RWPE1 (cell line): ENCODE results near the gene LIN9.
"Not testable (repeated sequence)": the region's sequence is repeated elsewhere in the genome, so short reads cannot be mapped to it uniquely, and the experiment has no call there.

Experiments used
- CTCF ChIA-PET: fragments of 350-600 bp; sonication (Branson Sonifier 250); formaldehyde crosslinking; extraction: SDS; loops from one replicate; lab custom pipeline; 2021; lab: Yijun Ruan, JAX
- POLR2A ChIA-PET: fragments of 400-600 bp; formaldehyde crosslinking; extraction: SDS; loops from one replicate; lab custom pipeline; 2020; ENCODE audit warnings: antibody characterized with exemption; ENCODE audit not compliant: low non-redundant PET; lab: Yijun Ruan, JAX
- DNase-seq: peaks from one replicate; pipeline ENCODE4 v3.0.0; 2012; ENCODE audit warnings: low spot score
- H3K27ac ChIP-seq: fragments of 450-650 bp; 2 replicates; pipeline ENCODE4 v1.5.1; 2017
- TF ChIP-seq, protein P1 (sequence below): fragments of 450-650 bp; conservative IDR thresholded peaks from 2 replicates; pipeline ENCODE4 v1.5.1; 2017; ENCODE audit warnings: low read depth, mild to moderate bottlenecking

The LIN9 gene

DNA sequence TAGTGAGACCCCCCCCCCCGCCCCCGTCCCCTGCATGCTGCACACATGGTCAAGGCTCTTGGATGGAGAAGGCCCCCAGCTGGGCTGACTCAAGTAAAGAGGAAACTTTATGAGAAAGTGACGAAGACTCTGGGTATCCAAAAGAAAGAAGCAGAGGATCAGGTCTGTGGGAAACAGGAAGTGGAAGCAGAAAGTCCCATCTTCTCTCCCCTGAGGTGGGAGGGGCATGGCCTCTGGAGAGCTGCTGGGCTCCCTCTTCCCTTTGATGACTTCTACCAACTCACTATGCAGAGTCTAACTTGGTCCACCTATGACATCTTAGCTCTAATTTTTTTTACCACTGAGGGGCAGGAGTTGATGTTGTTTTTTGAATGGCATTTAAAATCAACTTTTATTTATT is 42.7 kb upstream of the LIN9 start:
- H3K27ac ChIP-seq, result no peak overlapping the region
- TF ChIP-seq, protein P1, sequence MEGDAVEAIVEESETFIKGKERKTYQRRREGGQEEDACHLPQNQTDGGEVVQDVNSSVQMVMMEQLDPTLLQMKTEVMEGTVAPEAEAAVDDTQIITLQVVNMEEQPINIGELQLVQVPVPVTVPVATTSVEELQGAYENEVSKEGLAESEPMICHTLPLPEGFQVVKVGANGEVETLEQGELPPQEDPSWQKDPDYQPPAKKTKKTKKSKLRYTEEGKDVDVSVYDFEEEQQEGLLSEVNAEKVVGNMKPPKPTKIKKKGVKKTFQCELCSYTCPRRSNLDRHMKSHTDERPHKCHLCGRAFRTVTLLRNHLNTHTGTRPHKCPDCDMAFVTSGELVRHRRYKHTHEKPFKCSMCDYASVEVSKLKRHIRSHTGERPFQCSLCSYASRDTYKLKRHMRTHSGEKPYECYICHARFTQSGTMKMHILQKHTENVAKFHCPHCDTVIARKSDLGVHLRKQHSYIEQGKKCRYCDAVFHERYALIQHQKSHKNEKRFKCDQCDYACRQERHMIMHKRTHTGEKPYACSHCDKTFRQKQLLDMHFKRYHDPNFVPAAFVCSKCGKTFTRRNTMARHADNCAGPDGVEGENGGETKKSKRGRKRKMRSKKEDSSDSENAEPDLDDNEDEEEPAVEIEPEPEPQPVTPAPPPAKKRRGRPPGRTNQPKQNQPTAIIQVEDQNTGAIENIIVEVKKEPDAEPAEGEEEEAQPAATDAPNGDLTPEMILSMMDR, result no peak
- POLR2A ChIA-PET, result no interaction called here
- CTCF ChIA-PET, result interaction anchor here (0.6 kb wide), 1 partner anchor 20 kb away, joined by 3 read pairs; no protein-coding TSS in a partner anchor
- no peak for DNase-seq

DNA sequence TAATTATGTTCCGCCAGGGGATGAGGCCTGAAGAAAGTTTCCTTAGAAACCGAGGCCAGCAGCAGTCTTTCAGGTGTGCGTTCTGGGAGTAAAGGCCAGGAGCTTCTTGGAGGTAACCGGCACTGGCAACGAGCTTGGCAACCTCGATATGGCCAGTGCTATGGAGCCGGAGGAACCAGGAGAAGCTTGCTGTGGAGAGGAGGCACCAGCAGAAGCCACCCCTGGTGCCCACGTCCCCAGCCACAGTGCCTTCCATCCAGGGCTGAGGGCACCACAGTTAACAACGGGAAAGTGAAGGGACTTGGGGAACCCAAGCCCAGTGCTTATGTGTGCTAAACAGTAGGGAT is 41.5 kb upstream of the LIN9 start:
- TF ChIP-seq, protein P1, result no peak
- ChIA-PET CTCF (interaction anchor here (0.7 to 0.8 kb wide), 2 partner anchors 8 to 419 kb away, joined by 3 to 4 read pairs; no protein-coding TSS in a partner anchor), POLR2A (no interaction called here)
- no peak for DNase-seq
- H3K27ac ChIP-seq, result no peak overlapping the region

DNA sequence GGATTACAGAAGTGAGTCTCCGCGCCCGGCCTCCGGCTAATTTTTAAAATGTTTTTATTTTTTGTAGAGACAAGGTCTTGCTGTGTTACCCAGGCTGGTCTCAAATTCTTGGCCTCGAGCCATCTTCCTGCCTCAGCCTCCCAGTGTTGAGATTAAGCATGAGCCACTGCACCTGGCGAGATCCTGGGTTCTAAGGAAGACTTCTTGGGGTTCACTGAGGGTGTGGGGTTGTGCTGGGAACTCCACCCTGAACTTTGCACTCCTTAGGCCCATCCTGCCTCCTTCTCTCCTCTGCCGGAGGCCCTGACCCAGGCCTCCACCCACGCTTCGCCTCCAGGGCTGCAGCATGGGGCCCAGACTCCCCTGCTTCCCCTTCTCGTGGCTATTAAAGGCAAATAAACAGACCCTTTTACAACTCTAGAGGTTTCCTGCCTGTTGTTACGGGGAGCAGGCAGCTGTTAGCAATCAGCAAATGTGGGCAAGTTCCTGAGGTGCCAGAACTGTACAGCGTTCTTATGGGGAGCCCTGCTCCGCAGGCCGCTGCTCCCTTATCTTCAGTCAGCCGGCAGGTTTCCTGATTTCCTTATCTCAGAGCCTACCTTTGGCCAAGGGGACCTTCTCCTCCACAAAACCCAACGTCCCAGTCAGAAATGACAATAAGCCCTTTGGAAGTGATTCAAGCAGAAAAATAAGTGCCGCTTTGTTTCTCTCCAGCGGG is 41.0 kb upstream of the LIN9 start:
- no peak for DNase-seq
- TF ChIP-seq, protein P1, result no peak
- H3K27ac ChIP-seq, result no peak overlapping the region
- CTCF ChIA-PET, result interaction anchor here (0.7 to 0.8 kb wide), 2 partner anchors 9 to 420 kb away, joined by 3 to 4 read pairs; no protein-coding TSS in a partner anchor
- POLR2A ChIA-PET, result no interaction called here

DNA sequence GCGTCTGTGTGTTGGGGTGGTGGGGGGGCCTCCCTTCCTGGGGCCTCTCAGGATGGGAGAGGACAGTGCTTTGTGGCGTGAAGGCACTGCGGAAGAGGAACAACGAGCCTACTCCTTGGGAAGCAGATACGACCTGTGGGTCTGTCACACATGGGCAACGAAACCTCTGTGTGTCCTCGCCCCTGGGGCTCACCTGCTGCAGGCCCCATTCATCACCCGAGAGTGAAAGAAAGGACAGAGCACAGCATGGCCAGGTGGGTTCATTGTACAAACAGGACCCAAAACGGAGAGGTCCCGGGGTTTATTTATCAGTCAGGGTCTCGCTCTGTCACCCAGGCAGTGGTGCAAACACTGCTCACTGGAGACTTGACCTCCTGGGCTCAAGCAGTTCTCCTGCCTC is 40.1 kb upstream of the LIN9 start:
- ChIA-PET POLR2A (no interaction called here), CTCF (no interaction called here)
- no peak overlapping the region for H3K27ac ChIP-seq
- no peak for DNase-seq
- TF ChIP-seq, protein P1, result no peak

DNA sequence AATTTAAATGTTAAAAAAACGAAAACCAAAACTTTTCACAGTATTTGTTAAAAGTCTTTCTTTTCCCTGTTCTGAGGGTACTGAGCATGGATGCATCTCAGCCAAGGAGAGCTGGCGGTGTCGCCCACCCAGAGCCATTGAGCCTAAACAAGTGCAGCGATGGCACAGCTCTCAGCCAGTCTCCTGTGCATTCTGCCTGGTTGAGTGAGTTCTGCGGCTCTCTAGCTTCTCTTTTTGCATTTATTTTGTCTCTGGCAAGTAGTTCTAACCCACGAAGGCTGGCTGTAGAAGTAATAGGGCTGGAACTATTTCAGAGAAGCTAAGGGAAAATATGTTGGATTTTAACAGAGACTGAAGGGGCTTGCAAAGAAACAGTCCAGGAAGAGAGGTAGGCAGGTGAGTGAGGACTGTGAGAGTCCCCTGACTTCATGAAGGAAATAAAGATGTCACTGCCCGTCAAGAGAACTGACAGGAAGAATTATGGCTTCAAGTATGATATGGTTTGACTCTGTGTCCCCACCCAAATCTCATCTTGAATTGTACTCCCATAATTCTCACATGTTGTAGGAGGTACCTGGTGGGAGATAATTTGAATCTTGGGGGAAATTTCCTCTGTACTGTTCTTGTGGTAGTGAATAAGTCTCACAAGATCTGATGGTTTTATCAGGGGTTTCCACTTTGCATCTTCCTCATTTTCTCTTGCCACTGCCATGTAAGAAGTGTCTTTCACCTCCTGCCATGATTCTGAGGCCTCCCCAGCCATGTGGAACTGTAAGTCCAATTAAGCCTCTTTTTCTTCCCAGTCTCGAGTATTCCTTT is 35.7 kb upstream of the LIN9 start:
- ChIA-PET POLR2A (no interaction called here), CTCF (interaction anchor here (0.7 kb wide), 1 partner anchor 1714 kb away, joined by 3 read pairs; no protein-coding TSS in a partner anchor)
- TF ChIP-seq, protein P1, result no peak
- DNase-seq, result no peak
- no peak overlapping the region for H3K27ac ChIP-seq

DNA sequence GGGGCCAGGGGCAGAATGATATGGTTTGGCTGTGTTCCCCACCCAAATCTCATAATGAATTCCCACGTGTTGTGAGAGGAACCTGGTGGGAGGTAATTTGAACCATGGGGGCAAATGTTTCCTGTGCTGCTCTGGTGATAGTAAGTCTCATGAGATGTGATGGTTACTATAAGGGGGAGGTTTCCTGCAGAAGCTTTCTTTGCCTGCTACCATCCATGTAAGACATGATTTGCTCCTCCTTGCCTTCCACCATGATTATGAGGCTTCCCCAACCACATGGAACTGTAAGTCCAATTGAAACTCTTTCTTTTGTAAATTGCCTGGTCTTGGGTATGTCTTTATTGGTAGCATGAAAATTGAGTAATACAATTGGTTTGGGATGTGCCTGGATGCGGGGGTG is 33.7 kb upstream of the LIN9 start:
- TF ChIP-seq, protein P1, result no peak
- no peak for DNase-seq
- no peak overlapping the region for H3K27ac ChIP-seq
- CTCF ChIA-PET, result interaction anchor here (0.6 kb wide), 1 partner anchor 217 kb away, joined by 3 read pairs; no protein-coding TSS in a partner anchor
- POLR2A ChIA-PET, result no interaction called here

DNA sequence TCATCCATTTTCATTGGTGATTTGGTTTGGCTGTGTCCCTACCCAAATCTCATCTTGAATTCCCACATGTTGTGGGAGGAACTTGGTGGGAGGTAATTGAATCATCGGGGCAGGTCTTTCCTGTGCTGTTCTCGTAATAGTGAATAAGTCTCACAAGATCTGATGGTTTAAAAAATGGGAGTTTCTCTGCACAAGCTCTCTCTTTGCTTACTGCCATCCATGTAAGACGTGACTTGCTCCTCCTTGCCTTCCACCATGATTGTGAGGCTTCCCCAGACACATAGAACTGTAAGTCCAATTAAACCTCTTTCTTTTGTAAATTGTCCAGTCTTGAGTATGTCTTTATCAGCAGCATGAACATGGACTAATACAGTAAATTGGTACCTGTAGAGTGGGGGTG is 31.1 kb upstream of the LIN9 start:
- DNase-seq, POLR2A ChIA-PET, H3K27ac ChIP-seq, CTCF ChIA-PET: not testable (repeated sequence)
